Hepatocyte (in vitro differentiated cells): ENCODE data around the gene CYSRT1. TPM values are rescaled to one million over a fixed set of nuclear protein-coding genes. Genes with fewer than 3 reads are reported as not detected.

Source experiments
- DNase-seq: peaks from one replicate; pipeline ENCODE4 v3.0.0-alpha.2; 2016; ENCODE audit warnings: low spot score
- H2AFZ ChIP-seq: fragments of 200-600 bp; sonication (generic); 2 replicates; pipeline ENCODE4 v1.6.0; 2016; ENCODE audit warnings: antibody characterized with exemption, mild to moderate bottlenecking
- H3K27ac ChIP-seq: fragments of 200-600 bp; sonication (generic); 2 replicates; pipeline ENCODE4 v1.5.1; 2016; ENCODE audit warnings: mild to moderate bottlenecking
- H3K27me3 ChIP-seq: fragments of 200-600 bp; sonication (generic); 2 replicates; pipeline ENCODE4 v1.6.1; 2016
- H3K36me3 ChIP-seq: fragments of 200-600 bp; sonication (generic); replicated peaks from 2 replicates; pipeline ENCODE4 v1.5.1; 2016; ENCODE audit warnings: low read depth; ENCODE audit not compliant: insufficient read depth
- H3K4me1 ChIP-seq: fragments of 200-600 bp; sonication (generic); 2 replicates; pipeline ENCODE4 v1.5.1; 2016; ENCODE audit warnings: mild to moderate bottlenecking, moderate library complexity; ENCODE audit not compliant: insufficient read depth
- H3K4me2 ChIP-seq: fragments of 200-600 bp; sonication (generic); 2 replicates; pipeline ENCODE4 v1.6.0; 2016
- H3K4me3 ChIP-seq: fragments of 200-600 bp; sonication (generic); 2 replicates; pipeline ENCODE4 v1.5.1; 2016; ENCODE audit warnings: mild to moderate bottlenecking
- H3K79me2 ChIP-seq: fragments of 200-600 bp; sonication (generic); 2 replicates; pipeline ENCODE4 v1.6.0; 2017; ENCODE audit warnings: mild to moderate bottlenecking
- H3K9me2 ChIP-seq: fragments of 200-600 bp; sonication (generic); replicated peaks from 2 replicates; pipeline ENCODE4 v1.6.0; 2017; ENCODE audit warnings: mild to moderate bottlenecking; ENCODE audit not compliant: insufficient read depth
- H3K9me3 ChIP-seq: fragments of 200-600 bp; sonication (generic); 2 replicates; pipeline ENCODE4 v1.5.1; 2016; ENCODE audit warnings: low read depth, mild to moderate bottlenecking
- H4K20me1 ChIP-seq: fragments of 200-600 bp; sonication (generic); 2 replicates; pipeline ENCODE4 v1.6.0; 2016; ENCODE audit warnings: mild to moderate bottlenecking; ENCODE audit not compliant: insufficient read depth, poor library complexity, severe bottlenecking
- CTCF ChIP-seq: fragments of 200-600 bp; sonication (generic); IDR thresholded peaks from 2 replicates; pipeline ENCODE4 v1.5.1; 2016; ENCODE audit warnings: antibody characterized with exemption, mild to moderate bottlenecking; ENCODE audit not compliant: poor library complexity
- EZH2 ChIP-seq: fragments of 200-600 bp; sonication (generic); IDR thresholded peaks from 2 replicates; pipeline ENCODE4 v1.6.1; 2016; ENCODE audit warnings: antibody characterized with exemption, mild to moderate bottlenecking, borderline replicate concordance
- EZH2phosphoT487 ChIP-seq: fragments of 200-600 bp; sonication (generic); IDR thresholded peaks from one replicate; pipeline ENCODE4 v1.6.1; 2018; ENCODE audit warnings: antibody characterized with exemption, mild to moderate bottlenecking, low read depth, moderate library complexity; ENCODE audit not compliant: unreplicated experiment, severe bottlenecking
- WGBS: methylation state at CpG from one replicate; pipeline ENCODE4 v1.1.6; 2016; ENCODE audit warnings: low lambda C conversion rate; ENCODE audit errors: missing lambda C conversion rate; 5-methylcytosine and 5-hydroxymethylcytosine counted together
- polyA plus RNA-seq: library from polyadenylated mRNA; unstranded; fragments of >200 nt; fragmentation: Nextera tagmentation; extraction: Ambion mirVana; gene quantifications from 2 replicates; pipeline ENCODE4 v1.2.1, GENCODE V29; 2016
- total RNA-seq: library from RNA; depleted of rRNA; stranded (reverse); fragments of >200 nt; gene quantifications from 2 replicates; pipeline ENCODE4 v1.2.3, GENCODE V29; 2014

The CYSRT1 gene
- total and polyA plus RNA-seq, 2 experiments from 2014 or later, result 1.4 to 2.1 TPM

- Histone ChIP-seq H3K36me3 (no peaks in the 10 kb centered on the region), H3K79me2 (peaks cover 49% of the 10 kb centered on the region), H4K20me1 (peaks cover 25% of the 10 kb centered on the region), H3K27ac (no peak overlapping the region), H3K9me3 (no peaks in the 10 kb centered on the region), H3K4me3 (peak overlapping the region; percentile 59), H3K27me3 (no peaks in the 10 kb centered on the region), H3K4me1 (peaks cover 22% of the 10 kb centered on the region), H3K4me2 (peak overlapping the region; percentile 95), H3K9me2 (no peaks in the 10 kb centered on the region), H2AFZ (no peak overlapping the region)
- no peak for TF ChIP-seq EZH2
- no peak for TF ChIP-seq CTCF
- TF ChIP-seq EZH2phosphoT487, result no peak
- no peak for DNase-seq
- WGBS, result 91% methylated on average over 15 of the region's 15 CpGs
Observed at GRCh38 chr9:137187386-137187785, 37.6 kb upstream of the CYSRT1 start.

- H2AFZ ChIP-seq, result peak overlapping the region; percentile 77
- H3K36me3 ChIP-seq, result no peaks in the 10 kb centered on the region
- H3K4me1 ChIP-seq, result peaks cover 22% of the 10 kb centered on the region
- peaks cover 56% of the 10 kb centered on the region for H3K79me2 ChIP-seq
- no peaks in the 10 kb centered on the region for H3K9me2 ChIP-seq
- TF ChIP-seq EZH2 (no peak), EZH2phosphoT487 (no peak), CTCF (no peak)
- H3K9me3 ChIP-seq, result no peaks in the 10 kb centered on the region
- H3K27ac ChIP-seq, result peak overlapping the region; percentile 98
- peak overlapping the region; percentile 95 for H3K4me2 ChIP-seq
- peak overlapping the region; percentile 59 for H3K4me3 ChIP-seq
- H3K27me3 ChIP-seq, result no peaks in the 10 kb centered on the region
- DNase-seq, result no peak
- WGBS, result 2% methylated on average over 30 of the region's 31 CpGs
- H4K20me1 ChIP-seq, result peaks cover 25% of the 10 kb centered on the region
Observed at GRCh38 chr9:137188086-137188489, 36.9 kb upstream of the CYSRT1 start.

- H4K20me1 ChIP-seq, result peaks cover 30% of the 10 kb centered on the region
- peak within 1 kb of the TSS; percentile 95 for H3K4me2 ChIP-seq
- WGBS, result under 1% methylated on average over 70 of the region's 98 CpGs
- no peaks in the 10 kb centered on the region for H3K9me3 ChIP-seq
- H3K4me3 ChIP-seq, result peak within 1 kb of the TSS; percentile 62
- TF ChIP-seq CTCF (peak; percentile 45), EZH2 (no peak)
- H3K4me1 ChIP-seq, result peaks cover 22% of the 10 kb centered on the region
- no peaks in the 10 kb centered on the region for H3K27me3 ChIP-seq
- peak within 1 kb of the TSS; percentile 77 for H2AFZ ChIP-seq
- peaks cover 62% of the 10 kb centered on the region for H3K79me2 ChIP-seq
- H3K27ac ChIP-seq, result peak within 1 kb of the TSS; percentile 98
- no peaks in the 10 kb centered on the region for H3K36me3 ChIP-seq
- H3K9me2 ChIP-seq, result no peaks in the 10 kb centered on the region
- DNase-seq, result peak; percentile 97
Observed at GRCh38 chr9:137188490-137189296, 36.3 kb upstream of the CYSRT1 start, which contains the start of the genes ANAPC2 and SSNA1. TSS of gene ANAPC2 (minus strand) at chr9:137188560. CDS start at chr9:137188532, 28 bp downstream. TSS of gene SSNA1 (plus strand) at chr9:137188676. CDS start at chr9:137188727, 51 bp downstream.
